ENCODE data around the gene HECTD1. TPM values are rescaled to one million over a fixed set of nuclear protein-coding genes. Genes with fewer than 3 reads are reported as not detected.

HECTD1 gene
- total and polyA plus RNA-seq, 3 experiments from 2014 or later: 33.6 to 112 (median 101) TPM

- peaks cover 1 to 9% (median 6%) of the 10 kb centered on the region in 3 donors for H3K4me1 Mint-ChIP-seq
- peaks cover 3 to 63% (median 10%) of the 10 kb centered on the region in 3 donors for H3K36me3 Mint-ChIP-seq
- CTCF ChIA-PET: no interaction called here
- Histone ChIP-seq H3K36me3 (ENCODE audit: insufficient read depth, low read length) (peaks cover 22% of the 10 kb centered on the region), H3K27ac (ENCODE audit: low read depth, low read length) (no peak overlapping the region), H3K4me1 (ENCODE audit: insufficient read depth, low read length) (no peaks in the 10 kb centered on the region), H3K9me3 (ENCODE audit: low read length) (no peaks in the 10 kb centered on the region), H3K27me3 (ENCODE audit: insufficient read depth, low read length, poor library complexity, severe bottlenecking) (no peaks in the 10 kb centered on the region), H3K4me3 (ENCODE audit: low read length) (no peak overlapping the region)
- DNase-seq: no peak
- no peaks in the 10 kb centered on the region for H3K9me3 Mint-ChIP-seq
- no peaks in the 10 kb centered on the region for H3K27me3 Mint-ChIP-seq
- no peak overlapping the region for H3K4me3 Mint-ChIP-seq
- peak overlapping the region in 1 of 8 donors; percentile 75 for H3K27ac Mint-ChIP-seq
- POLR2A ChIA-PET: no interaction called here
These were observed 46.3 kb downstream of the HECTD1 start for GRCh38 chr14:31161274-31161673.

- Mint-ChIP-seq H3K9me3 (no peaks in the 10 kb centered on the region), H3K4me3 (peak overlapping the region in 1 of 7 donors; percentile 36), H3K27me3 (no peaks in the 10 kb centered on the region), H3K4me1 (peaks cover 0 to 3% (median 0%) of the 10 kb centered on the region in 3 donors), H3K27ac (no peak overlapping the region), H3K36me3 (peaks cover 9 to 62% (median 13%) of the 10 kb centered on the region in 3 donors)
- H3K9me3 ChIP-seq (ENCODE audit: low read length): no peaks in the 10 kb centered on the region
- H3K4me3 ChIP-seq (ENCODE audit: low read length): no peak overlapping the region
- no peak for DNase-seq
- CTCF ChIA-PET: no interaction called here
- no peaks in the 10 kb centered on the region for H3K4me1 ChIP-seq (ENCODE audit: insufficient read depth, low read length)
- H3K27ac ChIP-seq (ENCODE audit: low read depth, low read length): no peak overlapping the region
- POLR2A ChIA-PET: no interaction called here
- peaks cover 22% of the 10 kb centered on the region for H3K36me3 ChIP-seq (ENCODE audit: insufficient read depth, low read length)
- no peaks in the 10 kb centered on the region for H3K27me3 ChIP-seq (ENCODE audit: insufficient read depth, low read length, poor library complexity, severe bottlenecking)
These were observed 47.8 kb downstream of the HECTD1 start for GRCh38 chr14:31159682-31160296.

GRCh38 chr14:31154956-31155355, 52.6 kb downstream of the HECTD1 start:
- peaks cover 9 to 62% (median 20%) of the 10 kb centered on the region in 3 donors for H3K36me3 Mint-ChIP-seq

GRCh38 chr14:31142455-31143087, 65.0 kb downstream of the HECTD1 start:
- H3K4me1 Mint-ChIP-seq: no peaks in the 10 kb centered on the region
- Histone ChIP-seq H3K27ac (ENCODE audit: low read depth, low read length) (no peak overlapping the region), H3K4me3 (ENCODE audit: low read length) (no peak overlapping the region), H3K4me1 (ENCODE audit: insufficient read depth, low read length) (no peaks in the 10 kb centered on the region), H3K36me3 (ENCODE audit: insufficient read depth, low read length) (peaks cover 11% of the 10 kb centered on the region), H3K9me3 (ENCODE audit: low read length) (no peaks in the 10 kb centered on the region), H3K27me3 (ENCODE audit: insufficient read depth, low read length, poor library complexity, severe bottlenecking) (no peaks in the 10 kb centered on the region)
- CTCF ChIA-PET: no interaction called here
- H3K27me3 Mint-ChIP-seq: no peaks in the 10 kb centered on the region
- peaks cover 14 to 70% (median 18%) of the 10 kb centered on the region in 3 donors for H3K36me3 Mint-ChIP-seq
- no peak overlapping the region for H3K4me3 Mint-ChIP-seq
- no peak for DNase-seq
- no peak overlapping the region for H3K27ac Mint-ChIP-seq
- POLR2A ChIA-PET: no interaction called here
- no peaks in the 10 kb centered on the region for H3K9me3 Mint-ChIP-seq

More at GRCh38 chr14:31154956-31155355, 52.6 kb downstream of the HECTD1 start:
- Mint-ChIP-seq H3K4me3 (no peak overlapping the region), H3K4me1 (no peaks in the 10 kb centered on the region), H3K9me3 (no peaks in the 10 kb centered on the region), H3K27ac (no peak overlapping the region), H3K27me3 (no peaks in the 10 kb centered on the region)
- no peak for DNase-seq
- no peaks in the 10 kb centered on the region for H3K4me1 ChIP-seq (ENCODE audit: insufficient read depth, low read length)
- ChIA-PET CTCF (interaction anchor here (1.5 kb wide), 1 partner anchor 13 kb away, joined by 3 read pairs; no protein-coding TSS in a partner anchor), POLR2A (no interaction called here)
- H3K4me3 ChIP-seq (ENCODE audit: low read length): no peak overlapping the region
- H3K36me3 ChIP-seq (ENCODE audit: insufficient read depth, low read length): peaks cover 13% of the 10 kb centered on the region
- no peaks in the 10 kb centered on the region for H3K9me3 ChIP-seq (ENCODE audit: low read length)
- no peaks in the 10 kb centered on the region for H3K27me3 ChIP-seq (ENCODE audit: insufficient read depth, low read length, poor library complexity, severe bottlenecking)
- H3K27ac ChIP-seq (ENCODE audit: low read depth, low read length): no peak overlapping the region

GRCh38 chr14:31139301-31139847, 68.2 kb downstream of the HECTD1 start:
- no peak overlapping the region for H3K4me3 Mint-ChIP-seq
- ChIA-PET CTCF (interaction anchor here (1.7 to 1.8 kb wide), 2 partner anchors 13 to 22 kb away, joined by 3 to 6 read pairs; no protein-coding TSS in a partner anchor), POLR2A (no interaction called here)
- Histone ChIP-seq H3K4me1 (ENCODE audit: insufficient read depth, low read length) (no peaks in the 10 kb centered on the region), H3K27ac (ENCODE audit: low read depth, low read length) (no peak overlapping the region), H3K4me3 (ENCODE audit: low read length) (no peak overlapping the region), H3K27me3 (ENCODE audit: insufficient read depth, low read length, poor library complexity, severe bottlenecking) (no peaks in the 10 kb centered on the region), H3K36me3 (ENCODE audit: insufficient read depth, low read length) (peaks cover 20% of the 10 kb centered on the region), H3K9me3 (ENCODE audit: low read length) (no peaks in the 10 kb centered on the region)
- no peaks in the 10 kb centered on the region for H3K9me3 Mint-ChIP-seq
- H3K27ac Mint-ChIP-seq: peak overlapping the region in 3 of 8 donors; percentile 43 to 82 (median 75)
- no peaks in the 10 kb centered on the region for H3K27me3 Mint-ChIP-seq
- H3K36me3 Mint-ChIP-seq: peaks cover 11 to 73% (median 15%) of the 10 kb centered on the region in 3 donors
- no peak for DNase-seq
- H3K4me1 Mint-ChIP-seq: no peaks in the 10 kb centered on the region

- CTCF ChIA-PET: no interaction called here
- no peak for DNase-seq
- H3K9me3 Mint-ChIP-seq: no peaks in the 10 kb centered on the region
These were observed 69.3 kb downstream of the HECTD1 start for GRCh38 chr14:31138301-31138700.

GRCh38 chr14:31137214-31137889, 70.2 kb downstream of the HECTD1 start:
- peaks cover 0 to 3% (median 0%) of the 10 kb centered on the region in 3 donors for H3K4me1 Mint-ChIP-seq
- no peak overlapping the region for H3K4me3 ChIP-seq (ENCODE audit: low read length)
- peaks cover 14 to 76% (median 21%) of the 10 kb centered on the region in 3 donors for H3K36me3 Mint-ChIP-seq
- CTCF ChIA-PET: interaction anchor here (0.7 kb wide), 1 partner anchor 13 kb away, joined by 3 read pairs; no protein-coding TSS in a partner anchor
- H3K27me3 ChIP-seq (ENCODE audit: insufficient read depth, low read length, poor library complexity, severe bottlenecking): no peaks in the 10 kb centered on the region
- H3K9me3 Mint-ChIP-seq: no peaks in the 10 kb centered on the region
- POLR2A ChIA-PET: no interaction called here
- H3K27ac Mint-ChIP-seq: peak overlapping the region in 4 of 8 donors; percentile 19 to 64 (median 46)
- no peak overlapping the region for H3K27ac ChIP-seq (ENCODE audit: low read depth, low read length)
- H3K27me3 Mint-ChIP-seq: no peaks in the 10 kb centered on the region
- peaks cover 25% of the 10 kb centered on the region for H3K36me3 ChIP-seq (ENCODE audit: insufficient read depth, low read length)
- no peaks in the 10 kb centered on the region for H3K4me1 ChIP-seq (ENCODE audit: insufficient read depth, low read length)
- H3K4me3 Mint-ChIP-seq: no peak overlapping the region
- no peak for DNase-seq
- no peaks in the 10 kb centered on the region for H3K9me3 ChIP-seq (ENCODE audit: low read length)

More at GRCh38 chr14:31138301-31138700, 69.3 kb downstream of the HECTD1 start:
- Histone ChIP-seq H3K27ac (ENCODE audit: low read depth, low read length) (no peak overlapping the region), H3K9me3 (ENCODE audit: low read length) (no peaks in the 10 kb centered on the region), H3K36me3 (ENCODE audit: insufficient read depth, low read length) (peaks cover 22% of the 10 kb centered on the region), H3K4me3 (ENCODE audit: low read length) (no peak overlapping the region), H3K27me3 (ENCODE audit: insufficient read depth, low read length, poor library complexity, severe bottlenecking) (no peaks in the 10 kb centered on the region), H3K4me1 (ENCODE audit: insufficient read depth, low read length) (no peaks in the 10 kb centered on the region)
- POLR2A ChIA-PET: interaction anchor here (1.1 kb wide), 1 partner anchor 69 kb away, joined by 4 read pairs; the partner anchor contains the start of gene HECTD1
- Mint-ChIP-seq H3K27ac (peak overlapping the region in 2 of 8 donors; percentile 70 to 86), H3K27me3 (no peaks in the 10 kb centered on the region), H3K4me1 (peaks cover 0 to under 1% (median 0%) of the 10 kb centered on the region in 3 donors), H3K4me3 (no peak overlapping the region), H3K36me3 (peaks cover 11 to 72% (median 19%) of the 10 kb centered on the region in 3 donors)
